A549 (cell line): ENCODE measurements around the gene KCNMA1.

Experiments
- POLR2A ChIP-seq: IDR thresholded peaks from 2 replicates; pipeline ENCODE4 v1.6.1; 2012; ENCODE audit warnings: mild to moderate bottlenecking, low read length
- ZC3H11A ChIP-seq: fragments of 450-650 bp; IDR thresholded peaks from 2 replicates; pipeline ENCODE4 v1.6.1; 2014; ENCODE audit warnings: antibody characterized with exemption, mild to moderate bottlenecking
- TF ChIP-seq, protein P1 (sequence below): IDR thresholded peaks from 2 replicates; pipeline ENCODE4 v1.6.1; 2012

DNA sequence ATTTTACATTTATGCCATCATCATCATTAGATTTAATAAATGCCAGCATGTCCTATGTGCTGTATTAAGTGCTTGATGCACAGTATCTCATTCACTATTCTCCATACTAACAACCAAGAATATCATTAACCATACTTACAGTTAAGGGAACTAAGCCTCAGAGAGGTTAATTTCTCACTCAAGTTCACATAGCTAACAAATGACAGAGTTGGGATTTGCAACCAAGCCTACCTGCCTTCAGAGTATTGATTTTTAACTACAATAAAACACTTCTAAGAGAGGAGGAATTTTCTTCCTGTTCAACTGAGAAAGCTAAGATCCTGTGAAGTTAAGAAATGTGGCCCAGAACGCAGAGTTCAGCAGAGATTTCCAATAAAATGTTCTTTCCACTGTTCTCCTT is 403.0 kb downstream of the KCNMA1 start:
- TF ChIP-seq ZC3H11A (no peak), POLR2A (no peak)
- TF ChIP-seq, protein P1, sequence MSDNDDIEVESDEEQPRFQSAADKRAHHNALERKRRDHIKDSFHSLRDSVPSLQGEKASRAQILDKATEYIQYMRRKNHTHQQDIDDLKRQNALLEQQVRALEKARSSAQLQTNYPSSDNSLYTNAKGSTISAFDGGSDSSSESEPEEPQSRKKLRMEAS = no peak
